ENCODE data around the gene SFRP5.

Gene SFRP5

GRCh38 chr10:97734021-97734420 lies 37.8 kb downstream of the SFRP5 start:
- DNase-seq = no peak

DNA sequence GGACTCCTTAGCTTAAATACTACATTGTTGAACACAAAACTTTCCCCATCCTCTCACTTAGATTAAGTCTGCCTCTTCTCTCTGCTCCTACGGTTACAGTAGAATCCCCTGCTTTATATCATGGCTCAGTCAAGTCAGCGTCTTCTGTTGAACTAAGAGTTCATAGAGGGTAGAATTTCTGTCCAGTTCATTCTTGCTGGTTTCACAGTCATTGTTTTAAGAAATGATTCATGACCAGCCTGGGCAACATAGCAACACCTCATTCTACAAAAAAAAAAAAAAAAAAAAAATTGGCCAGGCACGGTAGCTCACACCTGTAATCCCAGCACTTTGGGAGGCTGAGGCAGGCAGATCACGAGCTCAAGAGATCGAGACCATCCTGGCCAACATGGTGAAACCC lies 38.5 kb downstream of the SFRP5 start:
- DNase-seq = no peak

GRCh38 chr10:97732052-97732359 lies 39.8 kb downstream of the SFRP5 start:
- DNase-seq = no peak

DNA sequence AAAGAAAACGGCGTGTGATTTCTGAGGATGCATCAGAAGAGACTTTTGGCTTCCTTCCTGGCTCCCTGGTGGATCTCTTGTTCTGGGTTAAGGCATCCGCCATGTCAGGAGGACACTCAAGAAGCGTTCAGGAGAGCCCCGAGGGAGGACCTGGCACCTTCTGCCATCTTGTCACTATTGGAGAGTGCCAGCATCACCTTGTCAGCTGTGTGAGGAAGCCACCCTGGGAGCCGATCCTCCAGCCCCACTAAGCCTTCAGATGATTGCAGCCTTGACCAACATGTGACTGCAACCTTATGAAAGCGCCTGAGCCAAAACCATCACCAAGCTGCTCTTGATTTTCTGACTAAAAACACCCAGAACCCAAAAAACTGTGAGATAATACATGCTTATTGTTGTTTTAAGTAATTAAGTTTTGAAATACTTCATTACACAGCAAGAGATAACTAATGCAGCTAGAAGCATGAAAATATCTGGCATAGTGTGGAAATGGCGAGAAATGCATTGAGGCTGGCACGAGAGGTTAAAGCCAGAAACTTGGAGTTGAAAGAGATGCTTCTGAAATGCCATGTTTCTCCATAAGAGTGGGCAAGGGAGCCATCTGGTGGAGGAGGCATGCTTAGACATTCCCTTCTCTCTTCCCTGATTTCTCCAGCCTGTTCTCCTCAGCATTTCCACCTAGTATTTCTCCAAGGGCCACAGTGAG lies 40.3 kb downstream of the SFRP5 start:
- DNase-seq = peak; percentile 59

GRCh38 chr10:97729014-97729413 lies 42.8 kb downstream of the SFRP5 start:
- peak; percentile 78 for DNase-seq

- peak; percentile 13 for DNase-seq
Measured at GRCh38 chr10:97726636-97727178, 45.1 kb downstream of the SFRP5 start.

GRCh38 chr10:97724341-97724941 lies 47.4 kb downstream of the SFRP5 start:
- peak; percentile 59 for DNase-seq

- no peak for DNase-seq
Measured at GRCh38 chr10:97723001-97723400, 48.8 kb downstream of the SFRP5 start.

DNA sequence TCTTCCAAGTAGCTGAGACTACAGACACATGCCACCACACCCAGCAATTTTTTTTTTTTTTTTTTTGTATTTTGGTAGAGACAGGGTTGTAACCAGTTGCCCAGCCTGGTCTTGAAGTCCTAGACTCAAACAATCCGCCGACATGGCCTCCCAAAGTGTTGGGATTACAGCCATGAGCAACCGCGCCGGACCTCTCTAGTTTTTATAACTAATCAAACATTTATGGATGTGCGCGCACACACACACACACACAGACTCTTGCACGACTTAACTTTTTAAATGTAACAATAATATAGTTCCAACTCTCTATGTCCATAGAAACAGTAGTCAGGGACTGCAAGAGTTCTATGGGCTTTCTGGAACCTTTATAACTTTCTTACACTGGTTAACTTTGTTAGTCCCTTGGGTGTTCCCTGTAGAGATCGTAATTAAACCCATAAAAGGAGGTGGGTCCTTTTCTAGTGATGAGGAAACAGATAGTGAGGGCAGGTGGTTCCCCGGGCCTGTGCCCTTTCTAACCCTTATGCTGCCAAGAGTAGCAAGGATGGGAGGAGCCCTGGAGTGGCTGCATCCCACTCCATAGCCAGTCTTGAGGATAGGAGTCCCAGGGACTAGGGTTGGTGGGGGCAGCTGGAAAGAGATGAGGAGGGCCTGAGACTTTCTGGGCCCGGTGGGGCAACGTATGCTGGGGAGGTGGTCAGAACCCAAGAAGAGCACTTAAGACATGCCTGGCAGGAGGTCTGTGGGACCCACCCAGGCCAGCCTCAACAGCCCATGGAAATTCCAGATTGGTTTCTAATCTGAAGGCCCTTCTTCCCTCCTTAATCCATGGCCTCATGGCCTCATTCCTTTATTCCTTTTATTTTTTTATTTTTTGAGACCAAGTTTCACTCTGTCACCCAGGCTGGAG lies 49.7 kb downstream of the SFRP5 start:
- no peak for DNase-seq

- DNase-seq = no peak
Measured at GRCh38 chr10:97719602-97720001, 52.2 kb downstream of the SFRP5 start.

DNA sequence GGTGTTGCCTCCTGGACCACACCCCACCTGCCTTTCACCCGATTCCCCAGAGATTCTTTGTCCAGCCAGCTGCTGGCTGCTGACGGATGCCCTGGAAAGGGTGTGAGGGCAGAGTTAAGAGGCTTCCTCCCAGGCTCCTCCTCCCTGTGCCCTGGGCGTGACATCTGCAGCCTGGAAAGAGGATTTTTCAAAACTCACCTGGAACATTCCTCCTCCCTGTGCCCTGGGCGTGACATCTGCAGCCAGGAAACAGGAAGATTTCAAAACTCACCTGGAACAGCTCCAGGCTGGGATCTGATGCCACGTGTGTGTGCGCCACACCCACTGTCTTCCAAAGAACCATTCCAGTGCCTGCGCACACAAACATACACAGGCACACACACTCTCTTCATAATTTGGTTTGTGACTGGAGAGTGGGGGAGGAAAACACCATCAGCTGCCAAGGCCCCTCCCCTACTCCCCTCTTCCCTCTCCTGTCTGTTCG lies 53.1 kb downstream of the SFRP5 start:
- DNase-seq = no peak

DNA sequence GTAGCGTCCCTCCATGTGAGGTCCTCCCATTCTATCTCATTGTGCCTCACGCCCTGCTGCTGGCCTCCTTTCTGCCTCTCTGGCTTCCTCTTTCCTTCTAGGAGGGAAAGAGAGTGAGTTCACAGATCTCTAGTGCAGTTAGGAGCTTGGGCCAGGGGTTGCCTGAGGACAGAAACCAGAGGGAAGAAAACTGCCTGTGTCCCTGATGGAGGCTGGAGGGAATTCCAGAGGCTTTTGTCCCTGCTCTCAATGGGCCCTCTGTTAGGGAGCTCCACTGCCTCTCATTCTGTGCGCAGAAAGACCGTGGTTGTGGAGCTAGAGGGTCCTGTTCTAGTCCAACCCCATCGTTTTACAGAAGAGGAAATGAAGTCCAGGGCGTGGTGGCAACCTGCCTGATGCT lies 53.6 kb downstream of the SFRP5 start:
- peak; percentile 29 for DNase-seq

DNA sequence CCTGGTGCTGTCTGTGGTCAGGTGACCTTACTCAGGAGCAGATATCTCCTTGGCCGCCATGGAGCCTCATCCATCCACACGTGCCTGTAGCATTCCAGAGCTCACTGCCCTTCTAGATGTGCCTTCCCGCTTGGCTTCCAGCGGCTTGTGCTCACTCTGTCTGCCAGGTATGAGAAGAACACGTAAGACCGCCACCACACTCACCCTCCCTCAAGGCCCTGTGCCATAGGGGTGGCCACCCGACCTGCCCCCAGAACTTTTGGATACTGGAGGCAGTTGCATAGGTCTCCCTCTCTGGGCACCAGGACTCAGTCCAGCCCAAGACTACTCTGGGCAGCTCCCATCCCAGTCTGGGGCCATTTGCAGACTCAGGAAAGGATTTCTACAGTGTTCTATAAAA lies 54.2 kb downstream of the SFRP5 start:
- DNase-seq = no peak
